Measurements from ENCODE around the gene ACOT2.

ACOT2 gene

GRCh38 chr14:73613046-73613383 is 44.0 kb downstream of the ACOT2 start:
- DNase-seq (ENCODE audit: low spot score) = no peak
- in situ Hi-C loops (cut with MboI; ENCODE audit: low sequenced_read_pairs, unreplicated experiment) = no loop called here
- no peak for TF ChIP-seq CTCF (IDR thresholded peaks at IDR 0.05; ENCODE audit: borderline replicate concordance, control extremely low read depth, extremely low read depth, insufficient read depth, missing control alignments)

- in situ Hi-C loops (cut with MboI; ENCODE audit: low sequenced_read_pairs, unreplicated experiment) = no loop called here
- no peak for TF ChIP-seq CTCF (IDR thresholded peaks at IDR 0.05; ENCODE audit: borderline replicate concordance, control extremely low read depth, extremely low read depth, insufficient read depth, missing control alignments)
- no peak for DNase-seq (ENCODE audit: low spot score)
Measured at GRCh38 chr14:73613419-73613963, 44.5 kb downstream of the ACOT2 start.

GRCh38 chr14:73616831-73617230 is 47.8 kb downstream of the ACOT2 start:
- in situ Hi-C loops (cut with MboI; ENCODE audit: low sequenced_read_pairs, unreplicated experiment) = no loop called here
- DNase-seq (ENCODE audit: low spot score) = no peak
- no peak for TF ChIP-seq CTCF (IDR thresholded peaks at IDR 0.05; ENCODE audit: borderline replicate concordance, control extremely low read depth, extremely low read depth, insufficient read depth, missing control alignments)

GRCh38 chr14:73619524-73619923 is 50.5 kb downstream of the ACOT2 start:
- in situ Hi-C loops (cut with MboI; ENCODE audit: low sequenced_read_pairs, unreplicated experiment) = no loop called here
- DNase-seq (ENCODE audit: low spot score) = no peak
- no peak for TF ChIP-seq CTCF (IDR thresholded peaks at IDR 0.05; ENCODE audit: borderline replicate concordance, control extremely low read depth, extremely low read depth, insufficient read depth, missing control alignments)

DNA sequence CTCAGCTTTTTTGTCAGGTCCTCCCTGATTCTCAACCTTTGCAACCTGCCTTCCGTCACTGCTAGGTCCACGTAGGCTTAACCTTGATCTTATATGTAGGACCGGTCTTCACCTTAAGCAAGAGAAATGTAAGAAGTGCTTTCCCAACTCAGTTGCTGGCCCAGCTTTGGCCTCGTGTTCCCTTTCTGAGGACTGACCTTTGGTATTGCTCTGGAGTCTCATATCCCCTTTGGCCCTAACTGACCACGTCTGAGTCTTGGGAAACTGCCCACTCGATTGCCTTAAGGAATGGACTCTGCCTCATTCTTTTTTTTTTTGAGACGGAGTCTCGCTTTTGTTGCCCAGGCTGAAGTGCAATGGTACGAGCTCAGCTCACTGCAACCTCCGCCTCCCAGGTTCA is 51.3 kb downstream of the ACOT2 start:
- no peak for TF ChIP-seq CTCF (IDR thresholded peaks at IDR 0.05; ENCODE audit: borderline replicate concordance, control extremely low read depth, extremely low read depth, insufficient read depth, missing control alignments)
- in situ Hi-C loops (cut with MboI; ENCODE audit: low sequenced_read_pairs, unreplicated experiment) = no loop called here
- DNase-seq (ENCODE audit: low spot score) = no peak

GRCh38 chr14:73623504-73624054 is 54.6 kb downstream of the ACOT2 start:
- TF ChIP-seq CTCF (IDR thresholded peaks at IDR 0.05; ENCODE audit: borderline replicate concordance, control extremely low read depth, extremely low read depth, insufficient read depth, missing control alignments) = no peak
- no peak for DNase-seq (ENCODE audit: low spot score)
- in situ Hi-C loops (cut with MboI; ENCODE audit: low sequenced_read_pairs, unreplicated experiment) = no loop called here

Measured in GM13976 (cell line).